HEK293 (cell line): ENCODE measurements around the gene CD47.

ENCODE experiments used
- CTCF ChIA-PET: fragments of 350-600 bp; formaldehyde crosslinking; extraction: SDS; loops from one replicate; lab custom pipeline; 2021; ENCODE audit warnings: antibody characterized with exemption; lab: Yijun Ruan, JAX
- POLR2A ChIA-PET: fragments of 300-600 bp; formaldehyde crosslinking; extraction: SDS; loops from one replicate; lab custom pipeline; 2020; ENCODE audit warnings: antibody characterized with exemption, inconsistent platforms; lab: Yijun Ruan, JAX
- H3K27ac ChIP-seq: fragments of 200-500 bp; sonication (Bioruptor generic); 2 replicates; pipeline ENCODE4 v1.5.1; 2014; ENCODE audit warnings: low read depth, low read length, control low read depth, inconsistent platforms; ENCODE audit errors: extremely low read depth
- H3K36me3 ChIP-seq, 2 experiments: fragments of 200-500 bp in 1 of 2; sonication (Bioruptor generic) in 1 of 2; 1 replicate in 1 of 2; 2 replicates in 1 of 2; pipeline ENCODE4 v1.5.1; 2014 to 2017; ENCODE audit warnings: inconsistent platforms in 2 of 2, low read length in 2 of 2; ENCODE audit not compliant: control insufficient read depth in 2 of 2, insufficient read depth in 1 of 2
- H3K4me1 ChIP-seq: fragments of 200-500 bp; sonication (Bioruptor generic); 2 replicates; pipeline ENCODE4 v1.5.1; 2014; ENCODE audit warnings: mild to moderate bottlenecking, low read length, inconsistent platforms; ENCODE audit not compliant: control insufficient read depth, insufficient read depth
- H3K4me3 ChIP-seq: 2 replicates; pipeline ENCODE4 v1.5.1; 2011; ENCODE audit warnings: low read depth, mild to moderate bottlenecking, control low read depth, low read length, moderate library complexity
- H3K9me3 ChIP-seq: fragments of 200-500 bp; sonication (Bioruptor generic); 2 replicates; pipeline ENCODE4 v1.5.1; 2014; ENCODE audit warnings: low read depth, low read length, inconsistent platforms; ENCODE audit not compliant: control insufficient read depth, insufficient read depth
- PRDM1 ChIP-seq: fragments of 450-650 bp; formaldehyde crosslinking; IDR thresholded peaks from 2 replicates; pipeline ENCODE4; 2016; ENCODE audit warnings: missing biosample characterization, missing genetic modification characterization
- SP7 ChIP-seq: fragments of 450-650 bp; formaldehyde crosslinking; IDR thresholded peaks from 2 replicates; pipeline ENCODE4 v1.5.1; 2016; ENCODE audit warnings: missing biosample characterization, missing genetic modification characterization
- YY2 ChIP-seq: fragments of 450-650 bp; formaldehyde crosslinking; IDR thresholded peaks from 2 replicates; pipeline ENCODE4 v1.5.1; 2016; ENCODE audit warnings: missing biosample characterization, missing genetic modification characterization
- ZBTB17 ChIP-seq: fragments of 450-650 bp; formaldehyde crosslinking; IDR thresholded peaks from 2 replicates; pipeline ENCODE4 v1.5.1; 2016; ENCODE audit warnings: missing biosample characterization, missing genetic modification characterization
- ZNF132 ChIP-seq: fragments of 450-650 bp; formaldehyde crosslinking; IDR thresholded peaks from 2 replicates; pipeline ENCODE4 v1.5.1; 2017; ENCODE audit warnings: missing biosample characterization, missing genetic modification characterization, borderline replicate concordance
- ZNF157 ChIP-seq: fragments of 450-650 bp; formaldehyde crosslinking; IDR thresholded peaks from 2 replicates; pipeline ENCODE4 v1.5.1; 2016; ENCODE audit warnings: missing biosample characterization, missing genetic modification characterization
- ZNF169 ChIP-seq: fragments of 450-650 bp; formaldehyde crosslinking; IDR thresholded peaks from 2 replicates; pipeline ENCODE4 v1.5.1; 2016; ENCODE audit warnings: missing biosample characterization, missing genetic modification characterization
- ZNF223 ChIP-seq: fragments of 450-650 bp; formaldehyde crosslinking; IDR thresholded peaks from 2 replicates; pipeline ENCODE4 v1.5.1; 2016; ENCODE audit warnings: missing biosample characterization, missing genetic modification characterization
- ZNF302 ChIP-seq: fragments of 450-650 bp; formaldehyde crosslinking; IDR thresholded peaks from 2 replicates; pipeline ENCODE4 v1.5.1; 2016; ENCODE audit warnings: missing biosample characterization, missing genetic modification characterization, low read depth
- ZNF341 ChIP-seq: fragments of 450-650 bp; formaldehyde crosslinking; IDR thresholded peaks from 2 replicates; pipeline ENCODE4; 2016; ENCODE audit warnings: low read depth, missing biosample characterization, missing genetic modification characterization
- ZNF354C ChIP-seq: fragments of 450-650 bp; formaldehyde crosslinking; IDR thresholded peaks from 2 replicates; pipeline ENCODE4 v1.5.1; 2016; ENCODE audit warnings: missing biosample characterization, missing genetic modification characterization, low read depth, borderline replicate concordance
- ZNF510 ChIP-seq: fragments of 450-650 bp; formaldehyde crosslinking; IDR thresholded peaks from 2 replicates; pipeline ENCODE4 v1.5.1; 2018; ENCODE audit warnings: mild to moderate bottlenecking, missing genetic modification characterization, missing biosample characterization; ENCODE audit not compliant: insufficient replicate concordance
- ZNF514 ChIP-seq: fragments of 450-650 bp; formaldehyde crosslinking; IDR thresholded peaks from 2 replicates; pipeline ENCODE4 v1.5.1; 2016; ENCODE audit warnings: missing biosample characterization, missing genetic modification characterization
- ZNF529 ChIP-seq: fragments of 450-650 bp; formaldehyde crosslinking; IDR thresholded peaks from 2 replicates; pipeline ENCODE4 v1.5.1; 2017; ENCODE audit warnings: missing genetic modification characterization, missing biosample characterization; ENCODE audit not compliant: insufficient replicate concordance
- ZNF530 ChIP-seq: fragments of 450-650 bp; formaldehyde crosslinking; IDR thresholded peaks from 2 replicates; pipeline ENCODE4 v1.5.1; 2016; ENCODE audit warnings: low read depth, missing biosample characterization, missing genetic modification characterization
- ZNF621 ChIP-seq: fragments of 450-650 bp; formaldehyde crosslinking; IDR thresholded peaks from 2 replicates; pipeline ENCODE4 v1.5.1; 2017; ENCODE audit warnings: missing biosample characterization, missing genetic modification characterization
- ZNF624 ChIP-seq: fragments of 450-650 bp; formaldehyde crosslinking; IDR thresholded peaks from 2 replicates; pipeline ENCODE4 v1.5.1; 2017; ENCODE audit warnings: missing biosample characterization, missing genetic modification characterization
- ZNF677 ChIP-seq: fragments of 450-650 bp; IDR thresholded peaks from 2 replicates; pipeline ENCODE4 v1.5.0; 2018; ENCODE audit warnings: missing biosample characterization, mild to moderate bottlenecking, missing genetic modification characterization, moderate library complexity
- ZNF76 ChIP-seq: fragments of 450-650 bp; formaldehyde crosslinking; IDR thresholded peaks from 2 replicates; pipeline ENCODE4; 2016; ENCODE audit warnings: low read depth, missing biosample characterization, missing genetic modification characterization, borderline replicate concordance
- TF ChIP-seq, protein P1 (sequence below): fragments of 450-650 bp; formaldehyde crosslinking; IDR thresholded peaks from 2 replicates; pipeline ENCODE4 v1.5.1; 2016; ENCODE audit warnings: missing biosample characterization, missing genetic modification characterization
- TF ChIP-seq, protein P2 (sequence below): fragments of 450-650 bp; formaldehyde crosslinking; optimal IDR thresholded peaks from 2 replicates; pipeline ENCODE3; 2016; ENCODE audit warnings: missing biosample characterization, mild to moderate bottlenecking, missing genetic modification characterization
- TF ChIP-seq, protein P3 (sequence below): fragments of 450-650 bp; formaldehyde crosslinking; IDR thresholded peaks from 2 replicates; pipeline ENCODE4 v1.5.1; 2016; ENCODE audit warnings: missing biosample characterization, missing genetic modification characterization

The CD47 gene

DNA sequence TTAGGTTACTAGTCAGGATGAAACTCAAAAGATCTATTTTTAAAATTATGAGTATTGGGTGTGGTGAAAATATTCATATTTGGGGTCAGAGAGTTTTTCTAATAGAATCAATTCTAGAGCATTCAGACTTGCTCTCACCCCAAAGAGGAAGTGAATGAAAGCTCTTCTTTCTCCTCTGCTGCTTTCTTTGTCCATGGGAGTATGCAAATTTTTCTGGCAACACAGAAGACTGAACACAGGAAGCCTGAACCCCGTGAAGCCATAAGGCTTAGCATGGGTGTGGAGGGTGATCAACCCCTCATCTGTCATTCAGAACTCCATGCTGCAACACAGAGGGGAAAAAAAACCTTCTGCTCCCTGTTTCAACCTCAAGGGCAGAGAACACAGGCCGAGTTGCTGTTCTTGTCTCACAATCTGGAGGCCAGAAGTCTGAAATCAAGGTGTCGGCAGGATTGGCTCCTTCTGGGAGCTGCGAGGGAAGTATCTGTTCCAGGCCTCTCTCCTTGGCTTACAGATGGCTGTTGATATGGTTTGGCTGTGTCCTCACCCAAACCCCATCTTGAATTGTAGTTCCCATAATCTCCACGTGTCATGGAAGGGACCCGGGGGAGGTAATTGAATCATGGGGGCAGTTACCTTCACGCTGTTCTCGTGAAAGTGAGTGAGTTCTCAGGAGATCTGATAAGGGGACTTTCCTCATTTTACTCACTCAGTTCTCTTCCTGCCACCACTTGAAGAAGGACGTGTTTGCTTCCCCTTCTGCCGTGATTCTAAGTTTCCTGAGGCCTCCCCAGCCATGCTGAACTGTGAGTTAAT is 33.7 kb upstream of the CD47 start:
- CTCF ChIA-PET, result no interaction called here
- Histone ChIP-seq H3K36me3 (no peaks in the 10 kb centered on the region), H3K9me3 (no peaks in the 10 kb centered on the region), H3K4me3 (no peak overlapping the region), H3K4me1 (no peaks in the 10 kb centered on the region), H3K27ac (no peak overlapping the region)
- no peak for TF ChIP-seq ZNF223 (tag by site-specific recombination)
- TF ChIP-seq YY2 (tag by site-specific recombination), result no peak
- no peak for TF ChIP-seq ZNF624 (tag by site-specific recombination)
- no peak for TF ChIP-seq ZNF354C (tag by site-specific recombination)
- no peak for TF ChIP-seq ZNF132 (tag by site-specific recombination)
- TF ChIP-seq, protein P1, sequence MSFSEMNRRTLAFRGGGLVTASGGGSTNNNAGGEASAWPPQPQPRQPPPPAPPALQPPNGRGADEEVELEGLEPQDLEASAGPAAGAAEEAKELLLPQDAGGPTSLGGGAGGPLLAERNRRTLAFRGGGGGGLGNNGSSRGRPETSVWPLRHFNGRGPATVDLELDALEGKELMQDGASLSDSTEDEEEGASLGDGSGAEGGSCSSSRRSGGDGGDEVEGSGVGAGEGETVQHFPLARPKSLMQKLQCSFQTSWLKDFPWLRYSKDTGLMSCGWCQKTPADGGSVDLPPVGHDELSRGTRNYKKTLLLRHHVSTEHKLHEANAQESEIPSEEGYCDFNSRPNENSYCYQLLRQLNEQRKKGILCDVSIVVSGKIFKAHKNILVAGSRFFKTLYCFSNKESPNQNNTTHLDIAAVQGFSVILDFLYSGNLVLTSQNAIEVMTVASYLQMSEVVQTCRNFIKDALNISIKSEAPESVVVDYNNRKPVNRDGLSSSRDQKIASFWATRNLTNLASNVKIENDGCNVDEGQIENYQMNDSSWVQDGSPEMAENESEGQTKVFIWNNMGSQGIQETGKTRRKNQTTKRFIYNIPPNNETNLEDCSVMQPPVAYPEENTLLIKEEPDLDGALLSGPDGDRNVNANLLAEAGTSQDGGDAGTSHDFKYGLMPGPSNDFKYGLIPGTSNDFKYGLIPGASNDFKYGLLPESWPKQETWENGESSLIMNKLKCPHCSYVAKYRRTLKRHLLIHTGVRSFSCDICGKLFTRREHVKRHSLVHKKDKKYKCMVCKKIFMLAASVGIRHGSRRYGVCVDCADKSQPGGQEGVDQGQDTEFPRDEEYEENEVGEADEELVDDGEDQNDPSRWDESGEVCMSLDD (tag by site-specific recombination), result no peak
- TF ChIP-seq PRDM1 (tag by site-specific recombination), result no peak
- no peak for TF ChIP-seq ZNF302 (tag by site-specific recombination)
- TF ChIP-seq ZNF510 (tag by site-specific recombination), result no peak
- no peak for TF ChIP-seq ZBTB17
- TF ChIP-seq, protein P2, sequence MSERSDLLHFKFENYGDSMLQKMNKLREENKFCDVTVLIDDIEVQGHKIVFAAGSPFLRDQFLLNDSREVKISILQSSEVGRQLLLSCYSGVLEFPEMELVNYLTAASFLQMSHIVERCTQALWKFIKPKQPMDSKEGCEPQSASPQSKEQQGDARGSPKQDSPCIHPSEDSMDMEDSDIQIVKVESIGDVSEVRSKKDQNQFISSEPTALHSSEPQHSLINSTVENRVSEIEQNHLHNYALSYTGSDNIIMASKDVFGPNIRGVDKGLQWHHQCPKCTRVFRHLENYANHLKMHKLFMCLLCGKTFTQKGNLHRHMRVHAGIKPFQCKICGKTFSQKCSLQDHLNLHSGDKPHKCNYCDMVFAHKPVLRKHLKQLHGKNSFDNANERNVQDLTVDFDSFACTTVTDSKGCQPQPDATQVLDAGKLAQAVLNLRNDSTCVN (tag by site-specific recombination), result no peak
- TF ChIP-seq, protein P3, sequence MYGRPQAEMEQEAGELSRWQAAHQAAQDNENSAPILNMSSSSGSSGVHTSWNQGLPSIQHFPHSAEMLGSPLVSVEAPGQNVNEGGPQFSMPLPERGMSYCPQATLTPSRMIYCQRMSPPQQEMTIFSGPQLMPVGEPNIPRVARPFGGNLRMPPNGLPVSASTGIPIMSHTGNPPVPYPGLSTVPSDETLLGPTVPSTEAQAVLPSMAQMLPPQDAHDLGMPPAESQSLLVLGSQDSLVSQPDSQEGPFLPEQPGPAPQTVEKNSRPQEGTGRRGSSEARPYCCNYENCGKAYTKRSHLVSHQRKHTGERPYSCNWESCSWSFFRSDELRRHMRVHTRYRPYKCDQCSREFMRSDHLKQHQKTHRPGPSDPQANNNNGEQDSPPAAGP (tag by site-specific recombination), result no peak
- no peak for TF ChIP-seq ZNF169
- no peak for TF ChIP-seq ZNF514 (tag by site-specific recombination)
- POLR2A ChIA-PET, result no interaction called here

DNA sequence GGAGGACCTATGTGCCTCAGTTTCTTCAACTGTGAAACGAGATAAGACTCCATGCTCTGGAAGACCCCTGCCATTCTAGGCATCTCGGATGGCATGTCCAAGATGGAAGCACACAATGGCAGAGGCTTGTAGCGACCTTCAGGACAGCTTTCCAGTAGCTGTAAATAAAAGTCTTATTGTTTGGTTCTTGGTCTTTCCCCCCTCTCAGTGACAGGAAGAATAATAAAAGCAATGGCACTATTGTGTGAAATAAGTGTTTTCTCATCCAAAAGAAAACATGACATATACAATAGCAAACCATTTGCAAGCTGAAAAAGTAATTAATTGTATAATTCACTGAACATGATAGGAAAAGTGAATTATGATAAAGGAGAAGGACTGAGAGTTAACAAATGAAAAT is 32.5 kb upstream of the CD47 start:
- H3K36me3 ChIP-seq, result no peaks in the 10 kb centered on the region
- H3K4me1 ChIP-seq, result no peaks in the 10 kb centered on the region
- TF ChIP-seq ZNF677 (tag by site-specific recombination) (no peak), ZNF341 (tag by site-specific recombination) (no peak), ZNF621 (tag by site-specific recombination) (no peak), SP7 (tag by site-specific recombination) (no peak), ZNF76 (tag by site-specific recombination) (no peak), ZNF529 (tag by site-specific recombination) (no peak), ZNF157 (no peak), ZNF530 (tag by site-specific recombination) (no peak)
- POLR2A ChIA-PET, result no interaction called here
- CTCF ChIA-PET, result interaction anchor here (0.6 to 0.9 kb wide), 2 partner anchors 15 to 30 kb away, joined by 3 read pairs; no protein-coding TSS in a partner anchor
- H3K9me3 ChIP-seq, result no peaks in the 10 kb centered on the region
- no peak overlapping the region for H3K4me3 ChIP-seq
- no peak overlapping the region for H3K27ac ChIP-seq
